ENCODE results near the gene KY.

The KY gene

DNA sequence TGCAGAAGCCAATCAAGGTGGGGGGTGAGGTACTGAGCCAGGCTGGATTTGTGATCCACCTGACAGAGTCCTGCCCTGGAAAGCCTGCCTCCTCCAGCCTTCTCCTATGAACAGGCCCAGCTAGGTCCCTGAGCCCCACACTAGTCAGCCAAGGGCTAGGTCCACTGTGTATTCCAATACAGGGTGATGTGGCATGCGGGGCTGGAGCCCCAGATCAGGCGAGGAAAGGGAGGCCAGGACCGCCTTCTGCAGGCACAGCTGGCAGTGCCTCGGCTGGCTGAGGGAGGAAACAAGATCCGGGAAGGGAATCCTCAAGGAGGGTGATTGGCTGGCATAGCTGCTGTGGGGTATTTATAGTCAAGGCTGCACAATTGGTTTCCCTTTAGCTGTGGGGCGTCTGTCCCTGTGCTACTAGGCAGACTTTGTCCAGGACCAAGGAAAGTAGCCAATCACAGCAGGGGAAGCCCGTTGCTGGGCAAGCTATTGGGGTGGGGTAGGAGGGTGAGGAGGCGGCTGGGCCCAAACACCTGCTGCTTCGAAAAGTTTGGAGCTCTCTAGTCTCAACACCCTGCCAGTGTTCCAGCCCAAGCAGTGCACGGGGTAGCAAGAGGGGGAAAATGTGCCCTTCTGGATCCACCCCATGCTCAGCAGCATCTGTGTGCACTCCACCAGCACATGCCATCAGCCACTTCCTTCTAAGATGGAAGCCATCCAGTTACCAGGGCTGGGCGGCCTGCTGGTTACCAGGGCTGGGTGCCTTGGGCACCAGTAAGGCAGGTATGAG, 5.9 kb downstream of the KY start:
- no peak for TF ChIP-seq ZNF274 (IDR thresholded peaks at IDR 0.05; ENCODE audit: low read depth, low read length)
- no peak overlapping the region for H3K4me3 ChIP-seq (ENCODE audit: low read length)

DNA sequence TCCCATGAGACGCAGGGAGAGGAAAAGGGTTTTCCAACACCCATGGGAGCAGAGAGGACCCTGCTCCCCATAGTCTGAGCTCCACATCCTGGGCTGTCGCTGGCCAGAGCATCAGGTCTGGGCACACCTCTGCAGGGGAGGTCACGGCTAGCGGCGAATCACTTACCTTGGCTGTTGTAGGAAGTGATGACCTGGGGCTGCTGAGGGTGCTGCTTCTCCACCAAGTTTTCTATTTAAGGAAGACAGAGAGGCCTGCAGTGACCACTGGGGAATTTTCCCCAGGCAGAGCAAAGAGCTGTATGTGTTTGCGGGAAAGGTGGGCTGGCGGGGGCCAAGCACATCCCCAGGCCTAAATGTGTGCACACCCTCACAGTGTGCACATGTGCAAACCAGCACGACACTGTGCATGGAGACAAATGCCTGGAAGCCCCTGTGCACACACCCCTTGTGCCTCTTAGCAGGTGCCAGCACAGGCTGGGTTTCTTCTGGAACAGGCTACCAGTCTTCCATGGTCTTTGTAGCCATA, 7.6 kb downstream of the KY start:
- TF ChIP-seq ZNF274 (IDR thresholded peaks at IDR 0.05; ENCODE audit: low read depth, low read length) = no peak

DNA sequence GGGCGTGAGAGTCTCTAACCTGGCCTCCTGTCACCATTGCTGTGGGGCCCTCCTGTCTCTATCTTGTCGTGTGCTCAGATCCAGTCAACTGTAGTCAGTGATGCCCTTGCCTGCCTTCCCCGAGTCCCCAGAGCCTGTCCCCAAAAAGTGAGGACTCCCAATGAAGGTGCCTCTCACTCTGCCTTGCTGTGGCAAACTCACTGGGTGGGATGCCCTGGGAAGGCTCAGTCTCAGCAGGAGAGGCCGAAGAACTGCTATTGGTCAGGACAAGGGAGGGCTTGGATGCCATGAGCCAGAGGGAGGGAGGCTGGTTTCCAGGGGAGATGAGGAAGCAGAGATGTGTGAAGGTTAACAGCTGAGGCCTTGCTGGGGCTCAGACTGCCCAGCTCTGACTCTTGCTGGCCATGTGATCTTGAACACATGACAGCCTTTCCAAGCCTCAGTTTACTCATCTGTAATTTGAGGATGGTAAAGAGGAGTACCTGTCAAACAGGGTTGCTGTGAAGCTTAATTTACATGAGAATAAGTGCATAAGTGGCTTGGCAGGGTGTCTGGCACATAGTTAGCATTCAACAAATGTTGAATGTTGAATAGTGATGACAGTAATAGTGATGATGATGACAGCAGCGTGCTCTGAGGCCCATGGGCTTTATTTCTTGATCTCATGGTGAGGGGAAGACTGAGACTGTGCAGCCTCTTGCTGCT, 8.2 kb downstream of the KY start:
- no peak overlapping the region for H3K4me3 ChIP-seq (ENCODE audit: low read length)
- no peak for TF ChIP-seq ZNF274 (IDR thresholded peaks at IDR 0.05; ENCODE audit: low read depth, low read length)

More for the DNA sequence above, 7.6 kb downstream of the KY start:
- H3K4me3 ChIP-seq (ENCODE audit: low read length) = no peak overlapping the region

DNA sequence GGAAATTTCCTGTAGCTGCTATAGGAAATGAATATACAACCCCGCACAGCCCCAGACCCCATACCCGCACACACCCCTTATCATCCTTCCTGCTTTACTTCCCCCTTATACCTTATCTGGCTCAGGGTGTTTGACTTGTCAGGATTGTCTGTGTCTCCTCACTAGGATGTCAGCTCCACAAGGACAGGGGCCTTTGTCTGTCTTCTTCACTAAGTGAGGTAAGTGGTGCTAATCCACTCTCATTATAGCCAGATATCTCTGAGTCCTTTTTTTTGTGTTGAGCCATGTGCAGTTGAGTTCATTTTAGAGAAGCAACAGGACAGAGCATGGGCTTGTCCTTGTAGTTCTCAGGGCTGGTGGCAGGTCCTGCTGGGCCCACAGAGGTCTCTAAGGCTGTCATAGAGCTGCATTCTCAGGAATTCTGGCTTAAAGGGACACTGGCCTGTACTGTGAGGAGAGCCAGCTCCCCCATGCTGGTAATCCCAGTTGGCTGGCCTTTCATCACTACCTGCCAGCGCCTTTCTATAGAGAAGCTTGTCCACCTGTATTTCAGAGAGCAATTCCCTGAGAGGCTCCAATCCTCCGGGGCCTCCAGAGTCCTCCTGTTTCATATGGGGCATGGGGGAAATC, 9.0 kb downstream of the KY start:
- H3K4me3 ChIP-seq (ENCODE audit: low read length) = no peak overlapping the region
- TF ChIP-seq ZNF274 (IDR thresholded peaks at IDR 0.05; ENCODE audit: low read depth, low read length) = no peak

DNA sequence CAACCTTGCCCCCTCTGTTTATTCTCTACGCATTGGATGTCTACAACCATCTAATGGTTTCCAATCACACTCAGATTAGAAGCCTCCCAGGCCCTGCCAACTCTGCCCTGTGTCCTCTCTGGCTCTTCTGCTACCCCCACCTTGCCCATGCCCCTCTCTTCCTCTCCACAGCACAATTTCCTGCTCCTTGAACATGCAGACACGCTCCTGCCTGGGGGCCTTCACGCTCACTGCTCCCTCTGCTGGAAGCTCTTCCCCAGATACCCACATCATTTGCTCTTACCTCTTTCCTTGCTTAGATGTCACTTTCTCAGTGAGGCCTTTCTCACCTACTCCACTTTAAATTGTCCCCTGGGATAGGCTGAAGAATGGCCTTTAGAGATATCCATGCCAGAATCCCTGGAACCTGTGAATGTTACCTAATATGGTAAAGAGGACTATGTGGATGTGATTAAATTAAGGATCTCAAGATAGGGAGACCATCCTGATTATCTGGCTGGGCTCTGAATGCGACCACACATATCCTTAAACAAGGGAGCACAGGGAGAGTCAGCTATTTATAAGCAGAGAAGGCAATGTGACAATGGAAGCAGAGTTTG, 9.9 kb downstream of the KY start:
- no peak for TF ChIP-seq ZNF274 (IDR thresholded peaks at IDR 0.05; ENCODE audit: low read depth, low read length)
- no peak overlapping the region for H3K4me3 ChIP-seq (ENCODE audit: low read length)

DNA sequence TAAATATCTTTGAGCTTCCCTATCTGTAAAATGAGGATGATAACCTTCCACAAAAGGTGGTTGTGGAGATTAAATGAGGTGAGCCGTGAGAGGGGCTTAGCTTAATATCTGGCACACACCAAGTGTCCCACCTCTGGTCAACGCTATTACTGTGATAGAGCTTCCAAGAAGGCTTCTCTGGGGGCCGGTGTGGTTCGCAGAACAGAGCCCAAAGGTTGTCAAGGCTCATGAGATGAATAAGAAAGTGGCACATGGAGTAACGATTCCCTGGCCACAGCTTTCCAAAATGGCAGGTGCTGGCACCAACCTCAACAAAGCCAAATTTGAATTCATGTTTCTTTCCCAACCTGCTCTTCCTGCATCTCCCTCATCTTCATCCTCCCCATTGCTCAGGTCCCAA, 10.4 kb downstream of the KY start:
- no peak overlapping the region for H3K4me3 ChIP-seq (ENCODE audit: low read length)
- no peak for TF ChIP-seq ZNF274 (IDR thresholded peaks at IDR 0.05; ENCODE audit: low read depth, low read length)

DNA sequence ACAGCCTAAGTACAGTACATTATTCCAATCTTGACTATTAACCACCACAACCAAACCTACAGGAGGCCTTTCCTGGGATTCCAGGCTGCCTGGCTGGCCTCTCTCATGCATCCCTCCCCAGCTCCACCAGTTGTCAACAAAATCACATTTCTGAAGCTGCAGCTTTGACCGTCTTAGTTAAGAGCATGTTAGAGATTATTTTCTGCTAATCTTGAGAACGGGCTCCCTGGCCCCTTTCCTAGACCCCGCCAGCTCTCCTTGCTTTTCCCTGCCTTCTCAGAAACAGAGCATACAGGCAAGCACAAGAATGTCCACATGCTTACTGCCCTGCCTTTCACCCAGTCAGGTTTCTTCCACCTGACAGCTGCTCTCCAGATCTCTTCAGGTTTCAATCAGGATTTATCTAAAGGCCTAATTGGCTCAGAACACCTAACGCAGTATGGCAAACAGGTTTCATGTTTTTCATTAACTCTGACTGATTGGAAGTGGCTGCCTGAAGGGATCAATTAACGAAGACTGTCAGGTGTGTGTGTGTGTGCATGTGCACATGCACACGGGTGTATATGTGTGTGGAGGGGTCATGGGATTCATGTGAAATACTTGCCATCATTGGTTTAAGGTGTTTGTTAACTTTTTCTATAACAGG, 12.3 kb downstream of the KY start:
- no peak for TF ChIP-seq ZNF274 (IDR thresholded peaks at IDR 0.05; ENCODE audit: low read depth, low read length)
- H3K4me3 ChIP-seq (ENCODE audit: low read length) = no peak overlapping the region

DNA sequence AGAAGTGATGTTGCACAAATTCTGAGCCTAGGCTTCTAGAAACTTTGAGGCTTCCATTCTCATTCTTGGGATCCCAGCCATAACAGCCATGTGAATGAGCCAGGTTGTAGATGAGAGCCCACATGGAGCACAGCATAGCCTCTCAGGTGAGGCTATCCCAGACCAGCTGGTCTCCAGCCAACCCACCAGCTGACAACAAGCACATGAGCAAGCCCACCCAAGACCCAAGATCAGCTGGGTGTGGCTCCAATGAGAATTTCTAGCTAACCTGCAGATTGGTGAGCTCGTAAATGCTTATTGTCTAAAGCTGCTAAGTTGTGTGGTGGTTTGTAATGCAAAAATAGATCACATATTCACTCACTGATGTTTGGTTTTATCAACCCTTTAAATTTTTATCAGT, 14.4 kb downstream of the KY start:
- TF ChIP-seq ZNF274 (IDR thresholded peaks at IDR 0.05; ENCODE audit: low read depth, low read length) = no peak
- no peak overlapping the region for H3K4me3 ChIP-seq (ENCODE audit: low read length)

DNA sequence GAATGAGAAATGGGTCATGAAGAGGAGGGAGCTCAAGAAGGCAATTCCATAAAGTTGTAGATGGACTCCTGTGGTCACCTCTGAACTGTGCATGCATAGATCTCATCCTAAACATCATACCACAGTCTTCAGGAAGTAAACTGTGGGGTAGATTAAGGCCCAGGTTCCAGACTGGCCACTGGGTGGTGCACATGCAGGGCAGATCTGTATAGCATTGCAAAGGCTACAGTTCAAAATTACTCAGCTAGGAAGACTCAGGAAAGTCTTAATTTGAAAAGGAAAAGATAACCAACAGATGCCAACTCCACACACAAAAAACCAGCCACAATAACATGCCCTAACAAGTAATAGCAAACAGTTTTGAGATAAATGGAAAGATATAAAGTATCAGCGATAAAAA, 20.3 kb downstream of the KY start:
- no peak for TF ChIP-seq ZNF274 (IDR thresholded peaks at IDR 0.05; ENCODE audit: low read depth, low read length)
- no peak overlapping the region for H3K4me3 ChIP-seq (ENCODE audit: low read length)

DNA sequence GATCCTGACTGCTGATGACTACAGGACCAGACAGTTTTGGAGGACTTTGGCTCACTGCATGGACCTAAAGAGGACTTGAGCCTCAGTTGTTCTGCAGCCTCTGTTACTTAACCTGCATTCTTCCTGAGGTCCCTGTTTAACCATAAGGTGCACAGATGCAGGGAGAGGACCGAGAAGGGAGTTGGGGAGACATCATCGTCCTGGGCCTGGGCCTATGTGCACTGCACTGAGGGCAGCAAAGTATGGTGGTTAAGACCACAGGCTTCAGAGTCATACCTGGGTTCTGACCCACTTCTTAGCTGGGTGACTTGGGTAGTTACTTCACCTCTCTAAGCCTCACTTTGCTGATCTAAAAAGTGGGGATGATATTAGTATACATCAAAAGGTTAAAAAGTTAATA, 21.9 kb downstream of the KY start:
- no peak overlapping the region for H3K4me3 ChIP-seq (ENCODE audit: low read length)
- TF ChIP-seq ZNF274 (IDR thresholded peaks at IDR 0.05; ENCODE audit: low read depth, low read length) = no peak

DNA sequence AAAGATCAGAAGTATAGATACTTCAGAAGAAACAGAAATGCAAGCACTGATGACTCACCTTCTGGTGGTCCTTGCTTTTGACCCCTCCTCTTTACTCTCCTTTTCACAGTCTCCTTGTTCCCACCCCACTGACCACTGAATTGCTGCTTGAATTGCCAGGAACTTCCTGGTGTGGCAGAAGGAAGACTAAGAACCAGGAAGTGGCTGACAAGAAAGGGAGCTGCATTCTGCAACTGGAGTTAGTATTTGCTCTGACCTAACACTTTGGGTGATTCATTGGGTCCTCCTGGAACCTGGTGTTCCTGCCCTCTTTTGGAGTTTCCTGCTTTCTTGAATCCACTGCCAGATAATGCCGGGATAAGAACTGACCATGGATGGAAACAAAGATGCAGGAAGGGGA, 23.0 kb downstream of the KY start:
- H3K4me3 ChIP-seq (ENCODE audit: low read length) = no peak overlapping the region
- no peak for TF ChIP-seq ZNF274 (IDR thresholded peaks at IDR 0.05; ENCODE audit: low read depth, low read length)

DNA sequence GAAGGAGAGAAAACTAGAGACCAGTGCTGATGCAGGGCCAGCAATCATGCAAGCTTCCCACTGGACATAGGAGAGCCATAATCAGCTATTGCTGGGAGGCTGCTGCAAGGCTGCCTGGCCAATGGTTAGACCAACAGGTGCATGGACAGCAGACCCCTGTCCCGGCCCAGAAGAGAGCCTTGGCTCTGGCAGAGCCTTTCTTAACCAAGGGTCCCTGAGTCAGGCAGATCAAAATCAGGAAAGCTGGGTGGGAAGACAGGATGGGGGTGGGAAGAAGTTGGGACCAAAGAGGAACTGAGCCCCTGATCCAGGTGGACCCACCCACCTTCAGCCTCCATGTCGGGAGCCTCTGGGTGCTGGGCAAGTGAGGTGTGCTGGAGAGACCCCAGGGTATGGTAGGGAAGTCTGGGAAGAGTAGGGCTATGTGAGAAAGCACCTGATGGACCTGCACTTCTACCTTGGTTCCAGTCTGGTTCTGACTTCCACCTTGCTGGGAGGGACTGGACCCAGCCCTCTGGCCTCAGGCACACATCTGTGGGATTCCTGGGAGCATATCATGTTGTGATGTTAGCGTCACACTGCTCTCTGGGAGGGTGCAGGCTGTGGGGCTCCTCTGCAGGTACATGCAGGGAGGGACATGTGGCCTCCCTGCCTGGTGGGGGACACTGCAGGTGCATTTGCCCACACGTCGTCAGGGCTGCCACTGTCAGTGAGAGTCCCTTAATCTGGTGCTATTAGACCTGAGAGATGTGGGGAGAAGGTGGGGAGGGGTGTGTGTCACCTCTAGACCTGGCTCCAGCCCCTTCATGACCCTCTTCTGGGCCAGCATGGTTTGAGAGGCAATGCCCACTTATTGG, 24.7 kb downstream of the KY start:
- H3K4me3 ChIP-seq (ENCODE audit: low read length) = no peak overlapping the region
- no peak for TF ChIP-seq ZNF274 (IDR thresholded peaks at IDR 0.05; ENCODE audit: low read depth, low read length)

DNA sequence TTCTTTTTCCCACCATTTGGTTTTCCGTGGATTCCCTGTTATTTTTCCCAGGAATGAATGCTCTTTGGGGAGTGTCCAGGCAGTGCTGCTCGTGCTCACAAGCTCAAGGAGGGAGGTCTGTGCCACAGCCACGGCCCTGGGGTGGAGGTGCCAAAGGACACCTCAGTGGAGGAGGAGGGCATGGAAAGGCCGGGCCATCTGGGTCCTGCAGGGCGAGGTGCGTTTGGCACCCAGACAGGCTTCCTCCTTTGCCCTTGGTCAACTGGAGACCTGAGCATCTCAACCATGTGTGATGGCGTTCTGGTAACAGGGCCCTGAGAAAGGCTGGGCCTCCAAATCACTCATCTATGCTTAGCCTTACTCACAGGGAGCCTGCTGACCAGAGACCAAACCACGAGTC, 25.4 kb downstream of the KY start:
- no peak overlapping the region for H3K4me3 ChIP-seq (ENCODE audit: low read length)
- TF ChIP-seq ZNF274 (IDR thresholded peaks at IDR 0.05; ENCODE audit: low read depth, low read length) = no peak
